Neuronal stem cell (in vitro differentiated cells): Measurements from ENCODE around the gene SEH1L.
"Not testable (repeated sequence)": the region's sequence is repeated elsewhere in the genome, so short reads cannot be mapped to it uniquely, and the experiment has no call there.

ENCODE experiments used
- DNase-seq: peaks from one replicate; pipeline ENCODE4 v3.0.0-alpha.2; 2013; ENCODE audit warnings: low spot score
- H2AFZ ChIP-seq: one replicate; pipeline ENCODE4 v1.6.1; 2013; ENCODE audit warnings: mild to moderate bottlenecking, low read length, inconsistent platforms
- H2AK5ac ChIP-seq: 2 replicates; pipeline ENCODE4 v1.6.1; 2013; ENCODE audit warnings: low read depth, mild to moderate bottlenecking, inconsistent platforms, low read length, moderate library complexity, mixed read lengths
- H2BK120ac ChIP-seq: 2 replicates; pipeline ENCODE4 v1.6.1; 2013; ENCODE audit warnings: low read depth, mild to moderate bottlenecking, inconsistent platforms, low read length, moderate library complexity, mixed read lengths
- H2BK12ac ChIP-seq: one replicate; pipeline ENCODE4 v1.6.1; 2013; ENCODE audit warnings: low read length, inconsistent platforms
- H2BK15ac ChIP-seq: 2 replicates; pipeline ENCODE4 v1.6.1; 2013; ENCODE audit warnings: mild to moderate bottlenecking, low read length, inconsistent platforms, mixed read lengths
- H2BK5ac ChIP-seq: one replicate; pipeline ENCODE4 v1.6.1; 2013; ENCODE audit warnings: inconsistent platforms, mild to moderate bottlenecking, low read length, moderate library complexity
- H3K14ac ChIP-seq: one replicate; pipeline ENCODE4 v1.6.1; 2013; ENCODE audit warnings: low read length, inconsistent platforms
- H3K18ac ChIP-seq: 2 replicates; pipeline ENCODE4 v1.6.1; 2013; ENCODE audit warnings: low read length, inconsistent platforms
- H3K23ac ChIP-seq: 2 replicates; pipeline ENCODE4 v1.6.1; 2013; ENCODE audit warnings: low read depth, mild to moderate bottlenecking, mixed read lengths, low read length, inconsistent platforms; ENCODE audit not compliant: poor library complexity
- H3K27ac ChIP-seq: replicated peaks from 3 replicates; pipeline ENCODE4 v1.5.1; 2013; ENCODE audit warnings: low read length, inconsistent platforms
- H3K27me3 ChIP-seq, 3 experiments: 2 replicates each; pipeline ENCODE4 v1.6.1; 2013; ENCODE audit warnings: low read length in 3 of 3, mild to moderate bottlenecking in 2 of 3, inconsistent platforms in 1 of 3, low read depth in 1 of 3, mixed read lengths in 1 of 3, moderate library complexity in 1 of 3; ENCODE audit not compliant: control insufficient read depth in 3 of 3, insufficient read depth in 3 of 3
- H3K36me3 ChIP-seq, 2 donors: replicated peaks in 1 of 2; 2 replicates each; pipeline ENCODE4 v1.6.1; 2013; ENCODE audit warnings: low read length in 2 of 2; ENCODE audit not compliant: control insufficient read depth in 2 of 2, insufficient read depth in 2 of 2
- H3K4ac ChIP-seq: 2 replicates; pipeline ENCODE4 v1.6.1; 2013; ENCODE audit warnings: inconsistent platforms, mild to moderate bottlenecking, low read length, moderate library complexity
- H3K4me1 ChIP-seq, 2 donors: 1 replicate in 1 of 2; 2 replicates in 1 of 2; pipeline ENCODE4 v1.6.1; 2013; ENCODE audit warnings: low read length in 2 of 2, low read depth in 1 of 2; ENCODE audit not compliant: control insufficient read depth in 2 of 2, insufficient read depth in 1 of 2
- H3K4me2 ChIP-seq: one replicate; pipeline ENCODE4 v1.6.1; 2013; ENCODE audit warnings: mild to moderate bottlenecking, low read length, inconsistent platforms; ENCODE audit not compliant: insufficient read depth, poor library complexity, severe bottlenecking
- H3K4me3 ChIP-seq, 2 donors: 2 replicates each; pipeline ENCODE4 v1.5.1; 2013; ENCODE audit warnings: low read length in 2 of 2, mild to moderate bottlenecking in 2 of 2, inconsistent platforms in 1 of 2, moderate library complexity in 1 of 2
- H3K79me1 ChIP-seq: one replicate; pipeline ENCODE4 v1.6.1; 2013; ENCODE audit warnings: low read depth, mild to moderate bottlenecking, inconsistent platforms, low read length, moderate library complexity
- H3K9ac ChIP-seq: one replicate; pipeline ENCODE4 v1.6.1; 2013; ENCODE audit warnings: mild to moderate bottlenecking, low read depth, low read length, inconsistent platforms; ENCODE audit not compliant: poor library complexity
- H3K9me3 ChIP-seq, 2 donors: replicated peaks in 1 of 2; 2 replicates each; pipeline versions ENCODE3 to v1.6.1; 2013; ENCODE audit warnings: low read length in 2 of 2, mild to moderate bottlenecking in 2 of 2, inconsistent platforms in 1 of 2, low read depth in 1 of 2, mixed read lengths in 1 of 2, moderate library complexity in 1 of 2; ENCODE audit not compliant: control insufficient read depth in 2 of 2, insufficient read depth in 1 of 2
- H4K8ac ChIP-seq: one replicate; pipeline ENCODE4 v1.6.1; 2013; ENCODE audit warnings: low read depth, mild to moderate bottlenecking, inconsistent platforms, low read length, moderate library complexity
- H4K91ac ChIP-seq: one replicate; pipeline ENCODE4 v1.6.1; 2013; ENCODE audit warnings: low read length, low read depth, mild to moderate bottlenecking, inconsistent platforms; ENCODE audit not compliant: poor library complexity
- WGBS, 2 donors: extraction: QIAGEN DNeasy Blood & Tissue Kit; methylation state at CpG; one replicate each; pipeline ENCODE4 v1.1.7; 2013; ENCODE audit warnings: missing lambda C conversion rate in 2 of 2, mixed read lengths in 1 of 2; ENCODE audit not compliant: insufficient read length in 2 of 2, insufficient replicate concordance in 1 of 2; ENCODE audit errors: extremely low coverage in 2 of 2; 5-methylcytosine and 5-hydroxymethylcytosine counted together

The SEH1L gene

GRCh38 chr18:12995424-12995823 is 47.6 kb downstream of the SEH1L start:
- Histone ChIP-seq H3K79me1 (peaks cover 9% of the 10 kb centered on the region), H3K27me3 (no peaks in the 10 kb centered on the region), H4K8ac (no peak overlapping the region), H3K18ac (no peak overlapping the region), H3K14ac (no peak overlapping the region), H4K91ac (no peak overlapping the region), H3K4me1 (peaks cover 0 to 7% of the 10 kb centered on the region in 2 donors), H2AFZ (no peak overlapping the region), H3K4me3 (no peak overlapping the region), H2AK5ac (no peak overlapping the region), H2BK12ac (no peak overlapping the region), H3K4ac (no peak overlapping the region), H3K23ac (no peak overlapping the region), H3K9me3 (no peaks in the 10 kb centered on the region), H2BK120ac (no peak overlapping the region), H3K36me3 (peaks cover 0 to 19% of the 10 kb centered on the region in 2 donors), H3K9ac (no peak overlapping the region), H2BK5ac (no peak overlapping the region), H3K27ac (no peak overlapping the region), H2BK15ac (no peak overlapping the region), H3K4me2 (no peak overlapping the region)
- no CpG with 5 or more reads among the region's 2 CpGs for WGBS, 2 donors
- DNase-seq: no peak

DNA sequence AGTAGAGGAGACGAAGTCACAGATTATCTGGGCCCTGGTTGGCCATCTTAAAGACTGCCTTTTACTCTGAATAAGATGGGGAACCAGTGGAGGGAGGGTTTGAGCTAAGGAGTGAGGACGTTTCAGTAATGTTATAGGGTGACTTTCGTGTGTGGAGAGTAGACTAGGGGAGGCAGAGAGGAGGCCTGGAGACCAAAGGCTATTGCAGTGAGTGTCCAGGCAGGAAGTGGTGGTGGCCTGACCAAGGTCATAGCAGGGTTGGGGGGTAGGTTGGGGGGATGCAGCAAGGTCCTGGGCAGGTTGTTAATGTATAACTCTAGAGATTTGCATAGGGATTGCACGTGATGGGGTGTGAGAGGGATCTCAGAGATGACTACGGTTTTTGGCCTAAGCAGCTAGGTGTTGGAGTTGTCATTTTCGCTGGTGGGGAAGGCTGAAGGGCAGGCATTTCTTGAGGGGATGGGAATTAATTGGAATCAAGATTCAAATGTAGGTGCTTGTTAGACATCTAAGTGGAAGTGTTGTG is 48.2 kb downstream of the SEH1L start:
- no CpG with 5 or more reads among the region's 6 CpGs for WGBS, 2 donors
- H3K14ac ChIP-seq: no peak overlapping the region
- no peak overlapping the region for H3K4ac ChIP-seq
- no peak overlapping the region for H4K91ac ChIP-seq
- no peak overlapping the region for H2BK12ac ChIP-seq
- no peak for DNase-seq
- H3K18ac ChIP-seq: no peak overlapping the region
- H2AFZ ChIP-seq: no peak overlapping the region
- no peak overlapping the region for H3K4me2 ChIP-seq
- H4K8ac ChIP-seq: no peak overlapping the region
- no peak overlapping the region for H3K23ac ChIP-seq
- H3K4me3 ChIP-seq: no peak overlapping the region
- H2BK5ac ChIP-seq: no peak overlapping the region
- no peak overlapping the region for H3K27ac ChIP-seq
- peaks cover 0 to 7% of the 10 kb centered on the region in 2 donors for H3K4me1 ChIP-seq
- H2BK120ac ChIP-seq: no peak overlapping the region
- H3K9me3 ChIP-seq: no peaks in the 10 kb centered on the region
- no peak overlapping the region for H2AK5ac ChIP-seq
- H3K36me3 ChIP-seq: peaks cover 0 to 24% of the 10 kb centered on the region in 2 donors
- no peak overlapping the region for H2BK15ac ChIP-seq
- H3K9ac ChIP-seq: no peak overlapping the region
- H3K27me3 ChIP-seq: no peaks in the 10 kb centered on the region
- peaks cover 9% of the 10 kb centered on the region for H3K79me1 ChIP-seq

DNA sequence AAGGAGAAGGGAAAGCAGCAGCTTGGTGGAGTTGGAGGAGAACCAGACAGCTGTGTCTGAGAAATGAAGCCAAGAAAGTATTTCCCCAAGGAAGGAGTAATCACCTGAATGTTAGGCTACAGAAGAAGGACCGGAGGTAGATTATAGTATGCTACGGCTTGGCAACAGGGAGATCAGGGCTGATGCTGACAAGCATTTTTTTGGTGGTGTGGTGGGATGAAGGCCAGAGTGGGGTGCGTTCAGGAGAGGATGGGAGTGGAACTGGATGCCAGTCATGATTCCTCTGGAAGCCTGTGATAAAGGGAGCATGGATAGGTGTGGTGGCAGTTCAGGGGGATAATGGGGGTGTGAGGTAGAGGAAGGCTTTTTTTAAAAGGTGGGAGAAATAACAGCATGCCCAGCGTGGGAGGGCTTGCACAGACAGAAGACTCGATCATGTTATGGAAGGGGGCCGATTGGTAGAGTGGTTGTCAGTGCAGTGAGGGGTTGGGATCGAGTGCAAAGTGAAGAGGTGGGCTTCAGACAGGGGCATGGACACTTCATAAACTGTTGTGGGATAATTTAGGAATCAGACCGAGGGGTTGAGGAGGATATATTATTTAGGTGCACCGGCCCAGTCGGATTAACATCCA is 49.0 kb downstream of the SEH1L start:
- H4K91ac ChIP-seq: no peak overlapping the region
- H3K14ac ChIP-seq: no peak overlapping the region
- H2BK15ac ChIP-seq: no peak overlapping the region
- H2AFZ ChIP-seq: no peak overlapping the region
- no peak overlapping the region for H3K4ac ChIP-seq
- no CpG with 5 or more reads among the region's 10 CpGs for WGBS, 2 donors
- no peak overlapping the region for H3K4me3 ChIP-seq
- peaks cover 1 to 32% of the 10 kb centered on the region in 2 donors for H3K36me3 ChIP-seq
- DNase-seq: no peak
- no peak overlapping the region for H3K27ac ChIP-seq
- H2BK12ac ChIP-seq: no peak overlapping the region
- H3K9me3 ChIP-seq: no peaks in the 10 kb centered on the region
- H3K79me1 ChIP-seq: peaks cover 9% of the 10 kb centered on the region
- H2AK5ac ChIP-seq: no peak overlapping the region
- H2BK120ac ChIP-seq: no peak overlapping the region
- H3K18ac ChIP-seq: no peak overlapping the region
- H4K8ac ChIP-seq: no peak overlapping the region
- H3K4me2 ChIP-seq: no peak overlapping the region
- H3K9ac ChIP-seq: no peak overlapping the region
- no peak overlapping the region for H3K23ac ChIP-seq
- no peak overlapping the region for H2BK5ac ChIP-seq
- H3K27me3 ChIP-seq: no peaks in the 10 kb centered on the region
- peaks cover 0 to 7% of the 10 kb centered on the region in 2 donors for H3K4me1 ChIP-seq

DNA sequence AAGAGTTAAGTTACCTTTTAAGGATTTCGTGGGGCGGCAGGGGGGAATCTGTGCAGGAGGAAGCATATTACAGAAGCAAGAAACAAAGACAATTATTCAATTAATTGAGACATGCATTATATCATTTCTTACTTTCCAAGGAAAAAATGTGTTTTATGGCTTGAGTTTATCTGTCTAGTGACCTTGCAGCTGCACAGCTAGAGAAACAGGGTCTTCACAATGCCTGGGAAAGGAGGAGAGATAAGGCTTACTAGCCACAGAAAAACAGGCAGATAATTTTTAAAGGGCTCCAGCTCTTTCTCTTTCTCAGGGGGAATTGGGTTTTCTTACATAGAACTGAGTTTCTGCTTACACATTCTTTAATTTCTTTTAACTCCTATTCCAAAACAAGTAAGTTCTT is 49.5 kb downstream of the SEH1L start:
- DNase-seq, H3K4me2 ChIP-seq, H3K9me3 ChIP-seq, H4K8ac ChIP-seq, H3K4me3 ChIP-seq, H3K9ac ChIP-seq, H4K91ac ChIP-seq, H2AK5ac ChIP-seq, H3K27ac ChIP-seq, H3K79me1 ChIP-seq, H2BK120ac ChIP-seq, H2BK12ac ChIP-seq, H2AFZ ChIP-seq, H3K23ac ChIP-seq, H3K14ac ChIP-seq, H3K27me3 ChIP-seq, H2BK5ac ChIP-seq, H2BK15ac ChIP-seq, H3K4me1 ChIP-seq, H3K4ac ChIP-seq, H3K18ac ChIP-seq: not testable (repeated sequence)
- H3K36me3 ChIP-seq: peaks cover 1 to 37% of the 10 kb centered on the region in 2 donors
- WGBS, 2 donors: no CpG with 5 or more reads among the region's 2 CpGs
